Heart left ventricle (tissue), 16 donors: ENCODE data around the gene CAMTA1. TPM values are rescaled to one million over a fixed set of nuclear protein-coding genes. Genes with fewer than 3 reads are reported as not detected.

ENCODE experiments used
- ATAC-seq, 4 donors: fragments of 200-7000 bp; cut with Tn5 transposase; one replicate each; pipeline ENCODE4 v1.9.1; 2020 to 2022; ENCODE audit warnings: moderate library complexity in 4 of 4, mild to moderate bottlenecking in 3 of 4, moderate number of reproducible peaks in 1 of 4
- DNase-seq, 5 donors: peaks; one replicate each; pipeline ENCODE4 v3.0.0-alpha.2; 2020
- H3K27ac ChIP-seq, 12 donors: fragments of 200-600 bp; sonication (generic) in 4 of 12; one replicate each; pipeline versions ENCODE4 v1.5.0 to v1.8.0; 2016 to 2022; ENCODE audit warnings: mild to moderate bottlenecking in 2 of 12
- H3K27me3 ChIP-seq, 9 donors: fragments of 200-600 bp; sonication (generic) in 2 of 9; one replicate each; pipeline versions ENCODE4 v1.5.1 to v1.8.0; 2016 to 2022; ENCODE audit warnings: mild to moderate bottlenecking in 3 of 9
- H3K36me3 ChIP-seq, 9 donors: fragments of 200-600 bp; sonication (generic) in 2 of 9; one replicate each; pipeline versions ENCODE4 v1.5.0 to v1.8.0; 2018 to 2022; ENCODE audit warnings: mild to moderate bottlenecking in 2 of 9
- H3K4me1 ChIP-seq, 12 donors: fragments of 200-600 bp; sonication (generic) in 4 of 12; one replicate each; pipeline versions ENCODE4 v1.5.0 to v1.8.0; 2016 to 2022; ENCODE audit warnings: mild to moderate bottlenecking in 3 of 12
- H3K4me3 ChIP-seq, 12 donors: fragments of 200-600 bp; sonication (generic) in 4 of 12; one replicate each; pipeline versions ENCODE4 v1.5.0 to v1.8.0; 2017 to 2022; ENCODE audit warnings: mild to moderate bottlenecking in 9 of 12, moderate library complexity in 4 of 12
- H3K9me3 ChIP-seq, 12 donors: fragments of 200-600 bp; sonication (generic) in 4 of 12; one replicate each; pipeline versions ENCODE4 v1.5.0 to v1.8.0; 2016 to 2022; ENCODE audit warnings: mild to moderate bottlenecking in 1 of 12
- CTCF ChIP-seq, 12 donors: fragments of 200-600 bp; sonication (generic) in 4 of 12; IDR thresholded peaks; one replicate each; pipeline versions ENCODE4 v1.5.0 to v1.8.0; 2018 to 2022; ENCODE audit warnings: antibody characterized with exemption in 12 of 12, mild to moderate bottlenecking in 5 of 12
- POLR2A ChIP-seq, 2 donors: fragments of 450-650 bp; IDR thresholded peaks; one replicate each; pipeline ENCODE4 v1.6.1; 2017; ENCODE audit warnings: antibody characterized with exemption in 2 of 2, mild to moderate bottlenecking in 2 of 2, moderate library complexity in 2 of 2
- WGBS, 4 donors: extraction: QIAGEN DNeasy Blood & Tissue Kit in 2 of 4; methylation state at CpG; one replicate each; pipeline versions ENCODE4 v1.1.5 to v1.1.7; 2013 to 2018; 5-methylcytosine and 5-hydroxymethylcytosine counted together
- intact Hi-C, 10 donors: fragments of 100-400 bp; cut with DNase I; formaldehyde crosslinking; loops; one replicate each; pipeline versions ENCODE4 v1.11.1 to v1.14.2; 2022
- polyA plus RNA-seq, 2 donors: library from polyadenylated mRNA; stranded (reverse); fragments of 200-250 nt; gene quantifications; one replicate each; pipeline ENCODE4 v1.2.3, GENCODE V29; 2013
- total RNA-seq, 9 donors: library from RNA; depleted of rRNA in 2 of 9; stranded (reverse); fragments of >200 nt in 2 of 9; fragmentation: NEBNext Ultra II Directional in 3 of 9; extraction: Animal tissue kit (Norgen Biotek cat#: 25700) in 3 of 9; gene quantifications; one replicate each; pipeline versions ENCODE4 v1.1.0 to v1.2.4, GENCODE V29; 2016 to 2023
- donor health status: ischemic (EF 13 %, LVEDD 7.1; RV severe dilation, severe dysfunction).
- donor health status: healthy with polysubstance abuse.
- donor health status: DM: no; HTN: yes; CAD: no.
- donor health status: DM: no; HTN: no; CAD: no.
- donor health status: ischemic (EF 25% LVEDD 6.9; RV normal size, moderate dysfunction).
- donor health status: ischemic (EF 25% LVEDD 5.7; RV mildly dilated, moderate dysfunction).
- donor health status: healthy.
- donor health status: DM: yes; HTN: yes; CAD: no.
- donor health status: ischemic (EF 35%, LVEDD 5.7; RV mildly dilated, moderate dysfunction).
- donor health status: nonischemic (EF 11% LVEDD 7.7; RV severe dilation, severe dysfunction).
- donor health status: DM: yes; HTN: yes; CAD: no.
- donor health status: PGD.
- donor health status: ischemic (EF 29% LVEDD 5.4; RV normal size, mild dysfunction).
- donor health status: nonischemic (EF 23%, LVEDD 6.1; RV moderate dilation, normal function).

Gene CAMTA1
- total and polyA plus RNA-seq, 11 donors, result 114 to 303 (median 137) TPM

DNA sequence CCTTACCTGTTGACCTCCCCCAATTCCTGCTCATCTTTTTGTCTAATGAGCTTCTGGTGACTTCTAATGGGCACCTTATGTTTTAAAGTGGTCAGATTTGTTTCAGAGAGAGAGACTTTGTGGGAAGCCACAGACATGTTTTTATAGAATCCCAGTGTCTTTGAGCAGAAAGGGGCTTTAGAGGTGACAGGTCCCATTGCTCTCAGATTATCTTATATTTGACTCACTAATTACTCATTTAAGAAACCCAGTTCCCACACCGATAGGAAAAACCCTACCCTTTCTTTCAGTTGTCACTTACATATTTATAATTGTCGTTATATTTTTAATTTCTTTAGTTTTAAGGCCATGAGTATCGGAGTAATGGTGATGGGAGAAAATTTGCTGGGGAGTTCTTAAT, 215.5 kb downstream of the CAMTA1 start:
- H3K9me3 ChIP-seq, result no peaks in the 10 kb centered on the region
- DNase-seq (no peak), ATAC-seq (no peak)
- no peak overlapping the region for H3K4me3 ChIP-seq
- H3K27me3 ChIP-seq, result no peaks in the 10 kb centered on the region
- no peaks in the 10 kb centered on the region for H3K4me1 ChIP-seq
- 91 to 98% (median 95%) methylated on average over 3 of the region's 3 CpGs for WGBS, 4 donors
- H3K36me3 ChIP-seq, result no peaks in the 10 kb centered on the region
- TF ChIP-seq CTCF (IDR thresholded peaks at IDR 0.05), result no peak
- TF ChIP-seq POLR2A (IDR thresholded peaks at IDR 0.05), result no peak
- H3K27ac ChIP-seq, result no peak overlapping the region
- intact Hi-C loops, result no loop called here

GRCh38 chr1:7002728-7003127, 217.5 kb downstream of the CAMTA1 start:
- Histone ChIP-seq H3K27me3 (no peaks in the 10 kb centered on the region), H3K9me3 (no peaks in the 10 kb centered on the region), H3K36me3 (no peaks in the 10 kb centered on the region), H3K4me3 (no peak overlapping the region), H3K27ac (no peak overlapping the region), H3K4me1 (no peaks in the 10 kb centered on the region)
- ATAC-seq (no peak), DNase-seq (no peak)
- intact Hi-C loops, result no loop called here
- no peak for TF ChIP-seq POLR2A (IDR thresholded peaks at IDR 0.05)
- no peak for TF ChIP-seq CTCF (IDR thresholded peaks at IDR 0.05)
- 84 to 95% (median 89%) methylated on average over 8 of the region's 8 CpGs for WGBS, 4 donors

DNA sequence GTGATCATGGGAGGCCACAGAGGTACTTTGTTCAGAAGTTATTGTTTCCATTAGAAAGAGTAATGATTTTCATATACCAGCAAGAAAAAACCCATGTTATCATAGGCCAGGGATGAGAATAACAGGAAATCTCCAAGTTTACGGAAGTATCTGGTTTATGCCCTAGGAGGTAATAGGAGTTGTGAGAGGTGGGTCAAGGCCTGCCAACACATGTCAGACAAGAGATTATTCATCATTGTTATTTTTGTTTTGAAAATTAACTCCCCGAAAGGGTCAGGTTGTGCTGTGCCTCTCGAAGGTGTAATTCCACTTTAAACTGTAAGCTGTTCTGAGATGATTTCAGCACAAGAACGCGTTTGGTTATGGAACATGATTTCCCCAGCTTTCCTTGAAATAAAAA, 218.4 kb downstream of the CAMTA1 start:
- no peaks in the 10 kb centered on the region for H3K27me3 ChIP-seq
- DNase-seq (no peak), ATAC-seq (no peak)
- H3K4me1 ChIP-seq, result no peaks in the 10 kb centered on the region
- no peak overlapping the region for H3K4me3 ChIP-seq
- intact Hi-C loops, result no loop called here
- 68 to 76% (median 73%) methylated on average over 5 of the region's 5 CpGs for WGBS, 4 donors
- TF ChIP-seq POLR2A (IDR thresholded peaks at IDR 0.05), result no peak
- no peak for TF ChIP-seq CTCF (IDR thresholded peaks at IDR 0.05)
- H3K9me3 ChIP-seq, result no peaks in the 10 kb centered on the region
- H3K27ac ChIP-seq, result no peak overlapping the region
- no peaks in the 10 kb centered on the region for H3K36me3 ChIP-seq

DNA sequence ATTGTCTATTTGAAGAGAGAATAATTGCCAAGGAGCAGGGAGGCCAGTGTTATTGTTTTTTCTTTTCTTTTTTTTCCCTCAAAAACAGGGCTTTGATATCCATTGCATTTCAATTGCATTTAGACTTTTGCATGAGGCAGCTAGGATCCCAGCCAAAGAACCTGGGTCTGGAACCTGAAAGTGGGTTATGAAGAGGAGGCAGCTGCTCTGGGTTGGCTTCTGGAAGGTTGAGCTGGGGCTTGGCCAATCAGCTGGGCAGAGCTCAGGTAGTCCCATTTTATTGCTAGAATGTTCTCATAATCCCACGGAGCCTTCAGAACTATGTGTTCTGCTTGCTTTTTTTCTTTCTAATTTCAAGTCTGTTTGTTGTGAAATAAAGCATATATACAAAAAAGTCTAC, 218.9 kb downstream of the CAMTA1 start:
- WGBS, 4 donors, result 89 to 98% (median 95%) methylated on average over 1 of the region's 1 CpG
- intact Hi-C loops, result no loop called here

More for the DNA sequence above, 218.9 kb downstream of the CAMTA1 start:
- Histone ChIP-seq H3K36me3 (no peaks in the 10 kb centered on the region), H3K4me1 (no peaks in the 10 kb centered on the region), H3K27me3 (no peaks in the 10 kb centered on the region), H3K4me3 (no peak overlapping the region), H3K27ac (no peak overlapping the region), H3K9me3 (no peaks in the 10 kb centered on the region)
- TF ChIP-seq CTCF (IDR thresholded peaks at IDR 0.05) (no peak), POLR2A (IDR thresholded peaks at IDR 0.05) (no peak)
- no peak for ATAC-seq
- no peak for DNase-seq
